ENCODE results near the gene MATK.

GRCh38 chr19:3782903-3783302 is 3.3 kb downstream of the MATK start:
- TF ChIP-seq, protein P1, sequence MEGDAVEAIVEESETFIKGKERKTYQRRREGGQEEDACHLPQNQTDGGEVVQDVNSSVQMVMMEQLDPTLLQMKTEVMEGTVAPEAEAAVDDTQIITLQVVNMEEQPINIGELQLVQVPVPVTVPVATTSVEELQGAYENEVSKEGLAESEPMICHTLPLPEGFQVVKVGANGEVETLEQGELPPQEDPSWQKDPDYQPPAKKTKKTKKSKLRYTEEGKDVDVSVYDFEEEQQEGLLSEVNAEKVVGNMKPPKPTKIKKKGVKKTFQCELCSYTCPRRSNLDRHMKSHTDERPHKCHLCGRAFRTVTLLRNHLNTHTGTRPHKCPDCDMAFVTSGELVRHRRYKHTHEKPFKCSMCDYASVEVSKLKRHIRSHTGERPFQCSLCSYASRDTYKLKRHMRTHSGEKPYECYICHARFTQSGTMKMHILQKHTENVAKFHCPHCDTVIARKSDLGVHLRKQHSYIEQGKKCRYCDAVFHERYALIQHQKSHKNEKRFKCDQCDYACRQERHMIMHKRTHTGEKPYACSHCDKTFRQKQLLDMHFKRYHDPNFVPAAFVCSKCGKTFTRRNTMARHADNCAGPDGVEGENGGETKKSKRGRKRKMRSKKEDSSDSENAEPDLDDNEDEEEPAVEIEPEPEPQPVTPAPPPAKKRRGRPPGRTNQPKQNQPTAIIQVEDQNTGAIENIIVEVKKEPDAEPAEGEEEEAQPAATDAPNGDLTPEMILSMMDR (IDR thresholded peaks at IDR 0.05), result no peak
- TF ChIP-seq EP300 (IDR thresholded peaks at IDR 0.05), result no peak

All from sigmoid colon (tissue), 4 donors.